ES-I3 (cell line): ENCODE measurements around the gene HS6ST2.

Source experiments
- H3K36me3 ChIP-seq: 2 replicates; pipeline ENCODE4 v1.6.1; 2013; ENCODE audit warnings: mild to moderate bottlenecking, low read length, control low read depth, moderate library complexity; ENCODE audit not compliant: insufficient read depth
- H3K4me1 ChIP-seq: 2 replicates; pipeline ENCODE4 v1.6.1; 2013; ENCODE audit warnings: mild to moderate bottlenecking, control low read depth, low read length; ENCODE audit not compliant: insufficient read depth
- H3K9ac ChIP-seq: 2 replicates; pipeline ENCODE4 v1.6.1; 2013; ENCODE audit warnings: low read depth, mild to moderate bottlenecking, low read length, moderate library complexity
- H3K9me3 ChIP-seq: 2 replicates; pipeline ENCODE4 v1.6.1; 2013; ENCODE audit warnings: mild to moderate bottlenecking, low read length, moderate library complexity; ENCODE audit not compliant: control insufficient read depth, insufficient read depth

Gene HS6ST2

GRCh38 chrX:132848296-132848970 is 110.0 kb downstream of the HS6ST2 start:
- Histone ChIP-seq H3K9ac (no peak overlapping the region), H3K4me1 (peaks cover 15% of the 10 kb centered on the region), H3K36me3 (no peaks in the 10 kb centered on the region), H3K9me3 (no peaks in the 10 kb centered on the region)

GRCh38 chrX:132843363-132843762 is 115.1 kb downstream of the HS6ST2 start:
- Histone ChIP-seq H3K9ac (no peak overlapping the region), H3K4me1 (peaks cover 20% of the 10 kb centered on the region), H3K36me3 (no peaks in the 10 kb centered on the region), H3K9me3 (no peaks in the 10 kb centered on the region)

- Histone ChIP-seq H3K9ac (no peak overlapping the region), H3K4me1 (peaks cover 23% of the 10 kb centered on the region), H3K9me3 (no peaks in the 10 kb centered on the region), H3K36me3 (no peaks in the 10 kb centered on the region)
Observed at GRCh38 chrX:132842460-132843238, 115.8 kb downstream of the HS6ST2 start.

- no peaks in the 10 kb centered on the region for H3K9me3 ChIP-seq
- peaks cover 25% of the 10 kb centered on the region for H3K4me1 ChIP-seq
- H3K36me3 ChIP-seq: no peaks in the 10 kb centered on the region
- no peak overlapping the region for H3K9ac ChIP-seq
Observed at GRCh38 chrX:132837967-132838366, 120.5 kb downstream of the HS6ST2 start.

GRCh38 chrX:132837126-132837525 is 121.3 kb downstream of the HS6ST2 start:
- Histone ChIP-seq H3K36me3 (no peaks in the 10 kb centered on the region), H3K9me3 (no peaks in the 10 kb centered on the region), H3K4me1 (peaks cover 17% of the 10 kb centered on the region), H3K9ac (no peak overlapping the region)

GRCh38 chrX:132836471-132836870 is 122.0 kb downstream of the HS6ST2 start:
- H3K9me3 ChIP-seq: no peaks in the 10 kb centered on the region
- no peaks in the 10 kb centered on the region for H3K36me3 ChIP-seq
- H3K4me1 ChIP-seq: peaks cover 15% of the 10 kb centered on the region
- no peak overlapping the region for H3K9ac ChIP-seq

- Histone ChIP-seq H3K4me1 (peaks cover 15% of the 10 kb centered on the region), H3K9me3 (no peaks in the 10 kb centered on the region), H3K36me3 (no peaks in the 10 kb centered on the region), H3K9ac (no peak overlapping the region)
Observed at GRCh38 chrX:132834741-132835140, 123.7 kb downstream of the HS6ST2 start.

GRCh38 chrX:132834109-132834508 is 124.3 kb downstream of the HS6ST2 start:
- H3K4me1 ChIP-seq: peaks cover 15% of the 10 kb centered on the region
- no peaks in the 10 kb centered on the region for H3K36me3 ChIP-seq
- no peak overlapping the region for H3K9ac ChIP-seq
- H3K9me3 ChIP-seq: no peaks in the 10 kb centered on the region

- no peaks in the 10 kb centered on the region for H3K9me3 ChIP-seq
- no peak overlapping the region for H3K9ac ChIP-seq
- H3K36me3 ChIP-seq: no peaks in the 10 kb centered on the region
- peaks cover 15% of the 10 kb centered on the region for H3K4me1 ChIP-seq
Observed at GRCh38 chrX:132833373-132833772, 125.1 kb downstream of the HS6ST2 start.

- Histone ChIP-seq H3K4me1 (peaks cover 11% of the 10 kb centered on the region), H3K9me3 (no peaks in the 10 kb centered on the region), H3K9ac (no peak overlapping the region), H3K36me3 (no peaks in the 10 kb centered on the region)
Observed at GRCh38 chrX:132831336-132831973, 127.0 kb downstream of the HS6ST2 start.

GRCh38 chrX:132822634-132823012 is 135.8 kb downstream of the HS6ST2 start:
- H3K9ac ChIP-seq: no peak overlapping the region
- peaks cover 29% of the 10 kb centered on the region for H3K4me1 ChIP-seq
- no peaks in the 10 kb centered on the region for H3K36me3 ChIP-seq
- no peaks in the 10 kb centered on the region for H3K9me3 ChIP-seq

- Histone ChIP-seq H3K4me1 (peaks cover 31% of the 10 kb centered on the region), H3K9ac (no peak overlapping the region), H3K36me3 (no peaks in the 10 kb centered on the region), H3K9me3 (no peaks in the 10 kb centered on the region)
Observed at GRCh38 chrX:132821974-132822633, 136.3 kb downstream of the HS6ST2 start.

- Histone ChIP-seq H3K36me3 (no peaks in the 10 kb centered on the region), H3K9ac (no peak overlapping the region), H3K4me1 (peaks cover 38% of the 10 kb centered on the region)
Observed at GRCh38 chrX:132820675-132821074, 137.8 kb downstream of the HS6ST2 start.

GRCh38 chrX:132819711-132820264 is 138.6 kb downstream of the HS6ST2 start:
- Histone ChIP-seq H3K4me1 (peaks cover 38% of the 10 kb centered on the region), H3K36me3 (no peaks in the 10 kb centered on the region), H3K9me3 (no peaks in the 10 kb centered on the region), H3K9ac (no peak overlapping the region)

More at GRCh38 chrX:132820675-132821074, 137.8 kb downstream of the HS6ST2 start:
- H3K9me3 ChIP-seq: no peaks in the 10 kb centered on the region
